HL-60 (cell line): ENCODE measurements around the gene PTPDC1.

Experiments
- CTCF ChIP-seq: IDR thresholded peaks from one replicate; pipeline ENCODE4 v1.5.1; 2011; ENCODE audit warnings: low read length, control low read depth, inconsistent platforms; ENCODE audit not compliant: insufficient read depth
- POLR2AphosphoS5 ChIP-seq: IDR thresholded peaks from 2 replicates; pipeline ENCODE4 v1.6.1; 2012; ENCODE audit warnings: low read depth
- REST ChIP-seq: IDR thresholded peaks from 2 replicates; pipeline ENCODE4 v1.6.1; 2012; ENCODE audit warnings: low read depth; ENCODE audit not compliant: insufficient replicate concordance

GRCh38 chr9:94086486-94087345 lies 2.5 kb downstream of the PTPDC1 start:
- TF ChIP-seq CTCF (no peak), REST (no peak), POLR2AphosphoS5 (no peak)
